Measurements from ENCODE around the gene TESPA1. TPM values are rescaled to one million over a fixed set of nuclear protein-coding genes. Genes with fewer than 3 reads are reported as not detected.

The TESPA1 gene, protein sequence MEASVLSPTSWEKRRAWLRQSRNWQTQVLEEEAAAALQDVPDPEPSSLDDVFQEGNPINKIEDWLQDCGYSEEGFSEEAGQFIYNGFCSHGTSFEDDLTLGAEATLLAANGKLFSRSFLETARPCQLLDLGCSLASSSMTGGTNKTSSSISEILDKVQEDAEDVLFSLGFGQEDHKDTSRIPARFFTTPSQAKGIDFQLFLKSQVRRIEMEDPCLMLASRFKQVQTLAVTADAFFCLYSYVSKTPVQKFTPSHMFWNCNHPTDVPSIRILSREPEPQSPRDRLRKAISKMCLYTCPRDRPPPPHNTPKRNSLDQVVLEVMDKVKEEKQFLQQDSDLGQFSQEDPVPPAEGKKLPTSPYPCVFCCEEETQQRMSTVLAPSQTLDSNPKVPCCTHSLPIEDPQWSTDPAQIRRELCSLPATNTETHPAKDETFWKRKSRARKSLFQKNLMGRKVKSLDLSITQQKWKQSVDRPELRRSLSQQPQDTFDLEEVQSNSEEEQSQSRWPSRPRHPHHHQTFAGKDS
- total RNA-seq: not detected in 2 replicates

DNA sequence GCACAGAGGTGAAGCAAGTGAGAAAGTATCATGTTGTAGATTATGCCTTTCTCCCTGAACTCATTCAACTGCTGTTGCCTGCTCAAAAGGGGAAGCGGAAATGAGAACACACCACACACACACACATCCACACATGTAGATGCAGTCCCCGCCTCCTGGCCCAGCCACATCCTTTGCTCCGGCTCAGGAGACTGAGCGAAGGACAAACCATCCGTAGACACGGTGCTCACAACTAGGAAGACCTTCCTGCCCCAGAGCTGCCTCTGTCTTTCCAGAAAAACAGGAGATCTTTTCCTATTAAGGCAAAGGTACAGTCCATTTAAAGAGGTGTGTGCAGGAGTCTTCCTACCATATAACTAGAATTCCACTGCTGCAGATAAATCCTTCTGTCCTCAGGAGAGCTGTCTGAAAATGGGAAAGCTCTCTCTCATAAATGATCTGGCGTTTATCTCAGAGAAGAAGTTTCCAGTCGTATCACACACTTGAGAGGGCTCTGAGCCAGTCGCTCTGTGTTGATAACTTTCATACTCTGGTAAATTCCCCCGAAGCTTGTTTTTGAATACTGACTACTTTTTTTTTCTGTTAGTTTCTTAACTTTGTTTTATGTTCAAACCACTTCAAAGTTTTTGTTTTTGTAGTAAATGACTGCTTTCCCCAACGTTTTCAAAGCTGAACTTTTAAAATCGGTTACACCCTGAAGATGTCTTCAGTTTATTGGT, at the start of gene TESPA1:
Gene TESPA1 (minus strand): TSS at position 105 of the 719 bp plus-strand sequence. CDS start 10,200 bp downstream, outside the sequence.

DNA sequence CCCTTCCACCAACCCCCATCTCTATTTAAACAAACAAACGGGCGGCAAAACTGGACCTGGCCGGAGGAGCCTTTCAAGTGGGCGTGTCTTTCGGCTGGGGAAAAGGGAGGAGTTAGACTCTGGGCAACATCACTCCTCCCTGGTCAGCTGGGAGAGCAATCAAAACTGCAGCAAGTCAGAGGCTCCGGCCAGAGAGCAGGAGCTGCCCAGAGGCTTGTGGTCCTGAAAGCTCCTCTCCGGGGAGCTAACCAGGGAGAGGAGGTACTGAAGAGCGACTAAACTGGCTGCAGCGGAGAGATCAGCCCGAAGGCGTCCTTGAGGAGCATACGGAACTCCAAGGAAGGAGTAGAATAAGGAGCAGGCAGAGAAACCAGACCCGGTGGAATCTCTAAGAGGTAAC, 35.2 kb upstream of the TESPA1 start, which contains the start of gene NEUROD4:
Gene NEUROD4 (plus strand): TSS at position 191 of the 400 bp plus-strand sequence. CDS start 6,466 bp downstream, outside the sequence.

Other genes starting within 250 kb of the TESPA1 start
- not detected in 2 replicates for gene MUCL1, start 130.2 kb downstream of the TESPA1 start, total RNA-seq
- gene NEUROD4, start 35.2 kb upstream of the TESPA1 start, total RNA-seq: not detected in 2 replicates
- not detected in 2 replicates for gene OR9K2, start 141.6 kb upstream of the TESPA1 start, total RNA-seq
- not detected in 2 replicates for gene OR10A7, start 236.3 kb upstream of the TESPA1 start, total RNA-seq